Measurements from ENCODE around the gene COG1. TPM values are rescaled to one million over a fixed set of nuclear protein-coding genes. Genes with fewer than 3 reads are reported as not detected.

Gene COG1
- total RNA-seq, 6 experiments from 2014 or later = 10.5 to 24.7 (median 16.9) TPM

- TF ChIP-seq POLR2A (IDR thresholded peaks at IDR 0.05) (no peak), CTCF (IDR thresholded peaks at IDR 0.05) (no peak)
- ATAC-seq (no peak), DNase-seq (peak in 1 of 3 donors; percentile 22)
- Histone ChIP-seq H3K4me1 (peaks cover 0 to 11% (median 3%) of the 10 kb centered on the region in 4 donors), H3K36me3 (no peaks in the 10 kb centered on the region), H3K9me3 (no peaks in the 10 kb centered on the region), H3K27me3 (no peaks in the 10 kb centered on the region), H3K27ac (no peak overlapping the region), H3K4me3 (no peak overlapping the region)
- intact Hi-C loops (cut with DNase I) = loop anchor here (5.0 kb wide), 1 partner anchor 110 kb away; no protein-coding TSS in a partner anchor
- no CpG with 5 or more reads among the region's 6 CpGs for whole genome bisulfite sequencing (ENCODE audit: insufficient coverage, low coverage, low lambda C conversion rate, missing lambda C conversion rate)
These were observed 64.7 kb downstream of the COG1 start for GRCh38 chr17:73257516-73257915.

Other genes starting within 250 kb of the COG1 start
- 10 to 100 TPM; 25.4 to 49.6 (median 39.3) TPM for gene SLC39A11, start 100.4 kb upstream of the COG1 start, total RNA-seq
- 1 to 10 TPM in 1 of 6 experiments, under 1 TPM in 5; 0.12 to 1.2 (median 0.51) TPM for gene SSTR2, start 28.0 kb upstream of the COG1 start, total RNA-seq
- gene CPSF4L, start 68.8 kb downstream of the COG1 start, total RNA-seq = not detected
- gene CDC42EP4, start 118.9 kb downstream of the COG1 start, total RNA-seq = 10 to 100 TPM; 27.5 to 34.9 (median 30.9) TPM